ENCODE results near the gene AARS1.
"Not testable (repeated sequence)": the region's sequence is repeated elsewhere in the genome, so short reads cannot be mapped to it uniquely, and the experiment has no call there.

The AARS1 gene

DNA sequence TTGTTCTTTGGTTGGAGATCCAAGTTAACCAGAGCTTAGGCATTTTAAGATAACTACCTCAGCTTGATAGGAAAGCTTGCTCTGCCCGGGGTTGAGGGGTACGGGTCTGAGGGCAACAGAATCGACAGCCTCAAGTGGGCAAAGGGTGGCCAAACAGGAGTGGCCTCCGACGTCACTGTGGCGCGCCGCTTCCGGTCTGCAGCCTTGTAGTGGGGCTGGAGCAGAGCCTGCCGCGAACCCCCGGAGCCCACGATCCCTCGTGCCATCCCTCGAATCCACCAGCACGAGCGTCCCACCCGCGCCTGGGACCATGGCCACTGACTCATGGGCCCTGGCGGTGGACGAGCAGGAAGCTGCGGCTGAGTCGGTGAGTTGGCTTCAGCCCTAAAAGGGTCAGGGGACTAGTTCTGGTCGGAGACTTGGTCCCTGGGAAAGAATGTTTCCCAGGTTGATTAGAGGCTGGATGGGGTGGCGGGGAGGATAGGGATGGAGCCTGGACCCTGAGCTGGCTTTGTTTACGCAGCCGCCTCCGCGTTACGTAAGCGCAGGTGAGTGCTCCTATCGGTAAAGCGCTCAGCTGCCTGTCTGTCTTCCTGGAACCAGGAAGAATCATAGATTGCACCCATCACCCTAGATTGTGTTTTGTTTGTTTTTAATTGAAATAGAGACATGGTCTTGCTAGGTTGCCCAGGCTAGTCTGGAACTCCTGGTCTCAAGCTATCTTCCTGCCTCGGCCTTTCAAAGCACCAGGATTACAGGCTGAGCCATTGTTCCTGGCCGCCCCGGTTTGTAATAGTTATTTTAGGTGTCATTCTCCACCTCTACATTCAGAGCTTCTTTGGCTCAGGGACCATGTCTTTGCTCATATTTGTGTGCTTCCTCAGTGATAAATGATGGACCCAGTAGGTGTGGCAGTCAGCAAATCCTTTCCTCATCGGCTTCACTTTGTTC is 10.0 kb upstream of the AARS1 start, which contains the start of gene DDX19B:
Gene DDX19B, plus strand, starts transcription at position 199 of the 951 bp plus-strand sequence. Its CDS starts 112 bp downstream, at position 311.
- DNase-seq (ENCODE audit: low read depth) = peak; percentile 85
- TF ChIP-seq, protein P1, sequence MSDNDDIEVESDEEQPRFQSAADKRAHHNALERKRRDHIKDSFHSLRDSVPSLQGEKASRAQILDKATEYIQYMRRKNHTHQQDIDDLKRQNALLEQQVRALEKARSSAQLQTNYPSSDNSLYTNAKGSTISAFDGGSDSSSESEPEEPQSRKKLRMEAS (IDR thresholded peaks at IDR 0.05; ENCODE audit: low read depth, low read length) = peak; percentile 68; the same call in 1 of the 2 replicates
- TF ChIP-seq POLR2A (IDR thresholded peaks at IDR 0.05; ENCODE audit: extremely low read depth, insufficient read length) (peak; percentile 92), MYC (IDR thresholded peaks at IDR 0.05; ENCODE audit: low read depth, low read length) (peak; percentile 84)
- TF ChIP-seq, protein P2, sequence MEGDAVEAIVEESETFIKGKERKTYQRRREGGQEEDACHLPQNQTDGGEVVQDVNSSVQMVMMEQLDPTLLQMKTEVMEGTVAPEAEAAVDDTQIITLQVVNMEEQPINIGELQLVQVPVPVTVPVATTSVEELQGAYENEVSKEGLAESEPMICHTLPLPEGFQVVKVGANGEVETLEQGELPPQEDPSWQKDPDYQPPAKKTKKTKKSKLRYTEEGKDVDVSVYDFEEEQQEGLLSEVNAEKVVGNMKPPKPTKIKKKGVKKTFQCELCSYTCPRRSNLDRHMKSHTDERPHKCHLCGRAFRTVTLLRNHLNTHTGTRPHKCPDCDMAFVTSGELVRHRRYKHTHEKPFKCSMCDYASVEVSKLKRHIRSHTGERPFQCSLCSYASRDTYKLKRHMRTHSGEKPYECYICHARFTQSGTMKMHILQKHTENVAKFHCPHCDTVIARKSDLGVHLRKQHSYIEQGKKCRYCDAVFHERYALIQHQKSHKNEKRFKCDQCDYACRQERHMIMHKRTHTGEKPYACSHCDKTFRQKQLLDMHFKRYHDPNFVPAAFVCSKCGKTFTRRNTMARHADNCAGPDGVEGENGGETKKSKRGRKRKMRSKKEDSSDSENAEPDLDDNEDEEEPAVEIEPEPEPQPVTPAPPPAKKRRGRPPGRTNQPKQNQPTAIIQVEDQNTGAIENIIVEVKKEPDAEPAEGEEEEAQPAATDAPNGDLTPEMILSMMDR (IDR thresholded peaks at IDR 0.05; ENCODE audit: low read depth, low read length) = no peak
- peak within 1 kb of the TSS; percentile 96 for H3K4me3 ChIP-seq (ENCODE audit: low read depth, low read length)

DNA sequence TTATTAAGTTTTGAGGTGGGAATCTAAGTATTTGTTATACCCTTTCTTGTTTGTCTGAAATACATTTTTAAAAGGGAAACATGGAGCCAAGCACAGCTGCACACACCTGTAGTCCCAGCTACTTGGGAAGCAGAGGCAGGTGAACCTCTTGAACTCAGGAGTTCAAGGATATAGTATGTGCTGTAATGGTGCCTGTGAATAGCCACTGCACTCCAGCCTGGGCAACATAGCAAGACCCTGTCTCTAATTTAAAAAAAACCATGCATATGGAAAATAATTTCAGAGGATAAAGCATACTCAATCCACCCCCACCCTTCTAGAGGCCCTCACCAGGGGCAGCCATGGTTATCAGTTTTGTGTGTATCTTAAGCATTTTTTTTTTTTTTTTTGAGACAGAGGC is 6.3 kb upstream of the AARS1 start:
- DNase-seq (ENCODE audit: low read depth) = no peak
- TF ChIP-seq, protein P1 (IDR thresholded peaks at IDR 0.05; ENCODE audit: low read depth, low read length) = no peak
- TF ChIP-seq MYC (IDR thresholded peaks at IDR 0.05; ENCODE audit: low read depth, low read length) = no peak
- H3K4me3 ChIP-seq (ENCODE audit: low read depth, low read length) = no peak overlapping the region

DNA sequence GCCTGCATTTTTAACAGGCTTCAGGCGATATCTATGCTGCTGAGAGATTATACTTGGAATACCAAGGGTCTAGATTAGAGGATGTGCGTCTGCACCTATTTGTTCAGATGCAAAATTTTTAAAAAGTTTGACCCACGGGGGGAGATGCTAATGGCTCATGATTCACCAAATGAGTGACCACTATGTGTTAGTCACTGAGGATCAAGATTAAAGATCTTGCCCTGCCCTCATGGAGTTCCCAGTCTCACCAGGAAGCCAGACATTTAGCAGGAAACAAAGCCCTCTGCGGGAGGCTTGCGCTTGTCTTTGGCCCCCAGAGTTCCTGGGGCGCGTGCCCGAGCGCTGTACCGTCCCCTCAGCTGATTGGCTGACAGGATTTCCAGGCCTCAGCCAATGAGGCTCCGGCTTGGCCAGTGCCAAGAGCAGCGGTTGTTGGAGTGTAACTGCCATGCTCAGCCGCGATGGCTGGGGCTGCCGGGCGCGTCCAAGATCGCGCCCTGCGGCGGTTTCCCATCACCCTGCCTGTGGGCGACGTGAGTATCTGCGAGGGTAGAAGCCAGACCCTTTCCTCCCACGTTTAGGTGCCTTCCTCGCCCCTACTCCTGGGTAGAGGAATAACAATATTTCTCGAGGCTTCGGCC is 5.2 kb upstream of the AARS1 start:
- H3K4me3 ChIP-seq (ENCODE audit: low read depth, low read length) = no peak overlapping the region
- no peak for DNase-seq (ENCODE audit: low read depth)
- TF ChIP-seq, protein P2 (IDR thresholded peaks at IDR 0.05; ENCODE audit: low read depth, low read length) = no peak
- TF ChIP-seq, protein P1 (IDR thresholded peaks at IDR 0.05; ENCODE audit: low read depth, low read length) = no peak
- no peak for TF ChIP-seq POLR2A (IDR thresholded peaks at IDR 0.05; ENCODE audit: extremely low read depth, insufficient read length)
- no peak for TF ChIP-seq MYC (IDR thresholded peaks at IDR 0.05; ENCODE audit: low read depth, low read length)

DNA sequence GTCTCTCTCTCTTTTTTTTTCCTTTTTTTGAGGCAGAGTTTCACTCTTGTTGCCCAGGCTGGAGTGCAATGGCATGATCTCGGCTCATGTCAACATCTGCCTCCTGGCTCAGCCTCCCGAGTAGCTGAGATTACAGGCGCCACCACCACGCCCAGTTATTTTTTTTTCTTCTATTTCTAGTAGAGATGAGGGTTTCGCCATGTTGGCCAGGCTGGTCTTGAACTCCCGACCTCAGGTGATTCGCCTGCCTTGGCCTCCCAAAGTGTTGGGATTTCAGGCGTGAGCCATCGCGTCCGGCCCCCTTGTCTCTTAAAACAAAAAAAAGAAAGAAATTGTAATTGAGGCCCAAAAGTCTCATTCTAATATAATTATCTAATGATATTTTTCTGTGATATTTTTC is 2.8 kb upstream of the AARS1 start:
- not testable (repeated sequence) for DNase-seq (ENCODE audit: low read depth); H3K4me3 ChIP-seq (ENCODE audit: low read depth, low read length)

DNA sequence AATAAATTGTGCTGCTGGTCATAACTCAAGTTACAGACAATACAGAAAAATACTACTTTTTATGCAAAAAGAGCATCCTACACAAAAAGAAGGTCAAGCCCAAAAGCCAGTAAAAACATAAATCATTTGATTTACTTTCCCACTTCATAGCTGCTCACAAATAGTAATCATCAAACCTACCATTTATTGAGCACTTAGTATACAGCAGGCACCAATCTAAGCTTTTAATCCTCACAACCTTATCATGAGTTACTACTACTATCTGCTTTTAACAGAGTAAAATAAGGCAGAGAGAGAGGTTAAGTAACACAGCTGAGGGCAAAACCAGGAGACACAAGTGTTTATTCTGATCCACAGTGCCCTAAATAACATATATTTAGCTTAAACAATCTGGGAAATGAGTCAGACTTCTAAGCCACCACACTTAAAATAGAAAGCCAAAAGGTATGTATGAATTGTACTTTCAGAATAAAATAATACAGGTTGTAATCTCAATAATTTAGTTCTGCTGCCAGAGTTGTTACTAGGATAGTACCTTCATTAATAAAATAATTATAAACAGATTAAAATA is 1.7 kb upstream of the AARS1 start:
- no peak for DNase-seq (ENCODE audit: low read depth)
- TF ChIP-seq POLR2A (IDR thresholded peaks at IDR 0.05; ENCODE audit: extremely low read depth, insufficient read length) = no peak
- TF ChIP-seq MYC (IDR thresholded peaks at IDR 0.05; ENCODE audit: low read depth, low read length) = no peak
- TF ChIP-seq, protein P2 (IDR thresholded peaks at IDR 0.05; ENCODE audit: low read depth, low read length) = no peak
- TF ChIP-seq, protein P1 (IDR thresholded peaks at IDR 0.05; ENCODE audit: low read depth, low read length) = no peak

DNA sequence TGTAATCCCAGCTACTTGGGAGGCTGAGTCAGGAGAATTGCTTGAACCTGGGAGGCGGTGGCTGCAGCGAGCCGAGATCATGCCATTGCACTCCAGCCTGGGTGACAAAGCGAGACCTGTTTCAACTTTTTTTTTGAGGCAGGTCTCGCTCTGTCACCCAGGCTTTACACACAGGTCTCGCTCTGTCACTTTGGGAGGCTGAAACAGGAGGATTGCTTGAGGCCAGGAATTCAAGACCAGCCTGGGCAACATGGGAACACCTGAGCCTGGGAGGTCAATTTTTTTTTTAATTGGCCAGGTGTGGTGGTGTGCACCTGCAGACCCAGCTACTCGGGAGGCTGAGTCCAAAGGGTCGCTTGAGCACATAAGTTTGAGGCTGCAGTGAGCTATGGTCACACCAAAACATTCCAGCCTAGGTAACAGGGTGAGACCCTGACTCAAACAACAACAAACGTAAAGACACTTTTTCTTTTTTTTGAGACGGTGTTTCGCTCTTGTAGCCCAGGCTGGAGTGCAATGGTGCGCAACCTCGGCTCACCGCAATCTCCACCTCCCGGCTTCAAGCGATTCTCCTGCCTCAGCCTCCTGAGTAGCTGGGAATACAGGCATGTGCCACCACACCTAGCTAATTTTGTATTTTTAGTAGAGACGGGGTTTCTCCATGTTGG is 1.9 kb downstream of the AARS1 start:
- H3K4me3 ChIP-seq (ENCODE audit: low read depth, low read length) = peak overlapping the region; percentile 96
- peak; percentile 22 for DNase-seq (ENCODE audit: low read depth)

More for the DNA sequence above, 1.7 kb upstream of the AARS1 start:
- no peak overlapping the region for H3K4me3 ChIP-seq (ENCODE audit: low read depth, low read length)

DNA sequence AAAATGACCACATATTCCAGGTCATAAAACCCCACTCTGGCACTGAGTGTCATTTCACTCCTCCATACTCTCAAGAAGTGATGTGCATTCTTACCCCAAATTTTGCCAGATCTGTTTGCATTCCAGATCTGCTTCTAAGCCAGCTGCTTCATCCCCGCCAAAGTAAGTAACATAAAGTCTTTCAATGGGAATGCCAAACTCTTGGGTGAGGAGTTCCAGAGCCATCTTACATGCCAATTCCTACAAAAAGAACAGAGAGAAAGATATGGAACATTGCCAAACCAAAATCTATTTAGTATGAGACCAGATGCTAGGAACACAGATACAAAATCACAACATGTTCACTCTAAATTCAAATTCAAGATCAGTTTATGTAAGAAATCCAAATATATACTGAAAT is 12.9 kb downstream of the AARS1 start:
- no peak for DNase-seq (ENCODE audit: low read depth)
- TF ChIP-seq MYC (IDR thresholded peaks at IDR 0.05; ENCODE audit: low read depth, low read length) = no peak
- TF ChIP-seq POLR2A (IDR thresholded peaks at IDR 0.05; ENCODE audit: extremely low read depth, insufficient read length) = no peak
- TF ChIP-seq, protein P2 (IDR thresholded peaks at IDR 0.05; ENCODE audit: low read depth, low read length) = no peak
- TF ChIP-seq, protein P1 (IDR thresholded peaks at IDR 0.05; ENCODE audit: low read depth, low read length) = no peak
- H3K4me3 ChIP-seq (ENCODE audit: low read depth, low read length) = no peak overlapping the region
